ENCODE data around the gene KCNH2. TPM values are rescaled to one million over a fixed set of nuclear protein-coding genes. Genes with fewer than 3 reads are reported as not detected.

Gene KCNH2
- total RNA-seq, 1 donor from 2014 or later, result under 0.01 TPM

DNA sequence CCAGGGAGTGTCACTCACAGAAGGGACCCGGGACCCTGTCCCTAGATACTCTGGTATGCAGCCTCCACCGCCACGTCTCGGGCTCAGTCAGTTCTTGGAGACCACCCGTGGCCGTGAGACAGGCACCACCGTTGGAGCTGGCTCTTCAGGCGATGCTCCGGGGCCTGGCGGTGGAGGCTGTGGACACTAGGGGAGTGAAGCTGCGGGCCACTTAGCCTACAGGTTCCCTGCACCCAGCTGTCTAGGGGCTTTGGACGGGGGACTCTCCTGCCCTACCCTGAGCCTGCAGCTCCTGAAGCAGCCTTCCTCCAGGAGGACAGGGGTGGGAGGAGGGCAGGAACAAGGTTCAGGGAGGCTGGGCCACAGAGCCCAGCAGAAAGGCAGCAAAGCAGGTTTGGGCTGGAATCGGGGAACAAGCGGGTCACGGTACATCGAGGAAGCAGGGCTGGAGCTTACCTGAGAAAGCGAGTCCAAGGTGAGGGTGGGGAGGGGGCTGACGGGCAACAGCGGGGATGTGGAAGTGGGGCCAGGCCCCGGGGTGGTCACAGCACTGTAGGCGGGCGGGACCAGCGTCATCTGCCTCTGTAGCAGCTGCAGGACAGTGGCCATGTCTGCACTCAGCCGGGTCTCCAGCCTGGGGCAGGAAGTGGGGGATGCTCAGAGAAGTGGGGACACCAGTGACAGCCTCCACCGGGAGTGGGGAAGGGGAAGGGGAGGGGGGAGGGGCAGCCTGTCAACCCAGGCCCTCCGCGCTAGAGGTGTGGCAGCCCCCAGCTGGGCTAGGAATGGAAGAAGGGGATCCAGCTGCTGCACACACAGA is 31.5 kb downstream of the KCNH2 start:
- Histone ChIP-seq H3K27me3 (ENCODE audit: control insufficient read depth, insufficient read depth, low read length) (no peaks in the 10 kb centered on the region), H3K36me3 (ENCODE audit: control insufficient read depth, insufficient read depth, low read length) (no peaks in the 10 kb centered on the region), H3K4me3 (ENCODE audit: low read depth, low read length) (no peak overlapping the region)
- TF ChIP-seq, protein P1, sequence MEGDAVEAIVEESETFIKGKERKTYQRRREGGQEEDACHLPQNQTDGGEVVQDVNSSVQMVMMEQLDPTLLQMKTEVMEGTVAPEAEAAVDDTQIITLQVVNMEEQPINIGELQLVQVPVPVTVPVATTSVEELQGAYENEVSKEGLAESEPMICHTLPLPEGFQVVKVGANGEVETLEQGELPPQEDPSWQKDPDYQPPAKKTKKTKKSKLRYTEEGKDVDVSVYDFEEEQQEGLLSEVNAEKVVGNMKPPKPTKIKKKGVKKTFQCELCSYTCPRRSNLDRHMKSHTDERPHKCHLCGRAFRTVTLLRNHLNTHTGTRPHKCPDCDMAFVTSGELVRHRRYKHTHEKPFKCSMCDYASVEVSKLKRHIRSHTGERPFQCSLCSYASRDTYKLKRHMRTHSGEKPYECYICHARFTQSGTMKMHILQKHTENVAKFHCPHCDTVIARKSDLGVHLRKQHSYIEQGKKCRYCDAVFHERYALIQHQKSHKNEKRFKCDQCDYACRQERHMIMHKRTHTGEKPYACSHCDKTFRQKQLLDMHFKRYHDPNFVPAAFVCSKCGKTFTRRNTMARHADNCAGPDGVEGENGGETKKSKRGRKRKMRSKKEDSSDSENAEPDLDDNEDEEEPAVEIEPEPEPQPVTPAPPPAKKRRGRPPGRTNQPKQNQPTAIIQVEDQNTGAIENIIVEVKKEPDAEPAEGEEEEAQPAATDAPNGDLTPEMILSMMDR (IDR thresholded peaks at IDR 0.05; ENCODE audit: insufficient read depth, low read length, severe bottlenecking), result no peak
- no peak for DNase-seq (ENCODE audit: low read depth)
- no peak for FAIRE-seq

- no peaks in the 10 kb centered on the region for H3K27me3 ChIP-seq (ENCODE audit: control insufficient read depth, insufficient read depth, low read length)
- peak; percentile 60 for DNase-seq (ENCODE audit: low read depth)
- H3K36me3 ChIP-seq (ENCODE audit: control insufficient read depth, insufficient read depth, low read length), result no peaks in the 10 kb centered on the region
- no peak overlapping the region for H3K4me3 ChIP-seq (ENCODE audit: low read depth, low read length)
- no peak for FAIRE-seq
- TF ChIP-seq, protein P1 (IDR thresholded peaks at IDR 0.05; ENCODE audit: insufficient read depth, low read length, severe bottlenecking), result no peak
Observed at GRCh38 chr7:150945853-150946420, 32.2 kb downstream of the KCNH2 start.

DNA sequence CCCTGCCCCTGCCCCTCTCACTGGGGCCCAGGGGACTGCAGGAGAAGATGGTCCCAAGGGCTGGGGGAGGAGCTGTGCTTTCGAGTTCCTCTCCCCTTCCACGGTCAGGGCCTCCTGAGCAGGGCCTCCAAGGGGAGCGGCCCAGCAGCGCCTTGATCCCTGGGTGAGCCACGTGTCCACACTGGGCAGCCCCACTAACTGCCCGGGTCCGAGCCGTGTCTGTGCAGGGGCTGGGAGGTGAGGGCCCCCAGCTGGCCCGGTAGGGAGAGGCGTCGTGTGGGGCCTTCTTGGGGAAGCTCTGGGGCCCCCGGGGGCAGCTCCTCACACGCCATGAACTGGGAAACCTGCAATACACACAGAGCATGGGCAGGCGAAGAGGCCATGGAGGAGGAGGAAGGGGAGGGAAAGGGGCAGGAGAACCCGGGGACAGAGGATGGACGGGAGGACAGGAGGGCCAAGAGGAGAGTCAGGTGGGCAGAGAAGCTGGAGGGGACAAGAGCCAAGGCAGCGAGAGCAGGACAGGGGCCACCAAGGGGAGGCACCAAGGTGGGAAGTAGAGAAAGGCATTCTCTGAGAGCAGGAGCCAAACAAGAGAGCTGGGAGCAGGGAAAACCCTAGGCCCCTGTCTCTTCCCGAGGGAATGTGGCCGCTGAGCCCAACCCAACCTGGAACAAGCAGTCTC is 32.8 kb downstream of the KCNH2 start:
- H3K4me3 ChIP-seq (ENCODE audit: low read depth, low read length), result no peak overlapping the region
- DNase-seq (ENCODE audit: low read depth) (no peak), FAIRE-seq (no peak)
- H3K27me3 ChIP-seq (ENCODE audit: control insufficient read depth, insufficient read depth, low read length), result no peaks in the 10 kb centered on the region
- H3K36me3 ChIP-seq (ENCODE audit: control insufficient read depth, insufficient read depth, low read length), result no peaks in the 10 kb centered on the region
- TF ChIP-seq, protein P1 (IDR thresholded peaks at IDR 0.05; ENCODE audit: insufficient read depth, low read length, severe bottlenecking), result no peak

DNA sequence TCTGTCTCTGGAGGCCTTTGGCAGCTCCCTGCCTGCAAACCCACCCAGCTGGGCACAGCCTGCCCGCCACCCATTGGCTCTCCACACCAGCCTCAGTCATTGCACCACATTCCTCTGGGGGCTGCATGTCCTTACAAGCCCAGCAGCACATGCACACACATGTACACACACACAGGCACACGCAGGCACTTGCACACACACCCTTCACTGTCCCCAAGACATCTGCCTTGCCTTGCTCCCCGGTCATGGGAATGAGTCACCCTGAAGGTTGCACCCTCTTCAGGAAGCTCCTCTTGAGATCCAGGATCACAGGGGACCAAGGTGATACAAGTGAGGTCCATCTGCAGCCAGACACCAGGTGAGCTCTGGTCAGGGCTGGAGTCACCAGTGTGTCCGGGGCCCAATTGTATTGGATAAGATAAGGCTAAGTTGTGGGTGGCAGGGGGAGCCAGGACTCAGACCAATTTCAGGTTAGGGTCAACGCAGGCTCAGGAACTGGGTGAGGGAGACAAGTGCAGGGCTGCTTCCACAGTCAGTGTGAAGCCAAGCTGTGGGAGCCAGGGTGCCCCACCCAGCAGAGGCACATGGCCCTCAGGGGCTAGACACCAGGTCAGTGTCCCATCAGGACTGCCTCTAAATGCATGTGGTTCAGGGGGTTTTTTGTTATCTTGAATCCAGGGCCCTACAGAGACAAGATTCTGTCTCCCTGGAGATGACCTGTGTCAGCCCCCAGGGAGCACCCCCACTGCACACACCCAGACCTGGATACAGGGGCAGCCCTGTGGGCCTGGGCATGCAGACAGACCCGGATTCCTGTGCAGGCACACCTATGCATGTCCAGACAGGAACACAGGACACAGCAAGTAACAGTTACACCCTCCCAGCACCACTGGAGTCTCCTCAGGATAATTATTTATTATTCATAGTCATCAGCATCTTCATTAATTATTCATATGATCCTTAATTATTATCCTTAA is 33.8 kb downstream of the KCNH2 start:
- H3K27me3 ChIP-seq (ENCODE audit: control insufficient read depth, insufficient read depth, low read length), result no peaks in the 10 kb centered on the region
- TF ChIP-seq, protein P1 (IDR thresholded peaks at IDR 0.05; ENCODE audit: insufficient read depth, low read length, severe bottlenecking), result no peak

DNA sequence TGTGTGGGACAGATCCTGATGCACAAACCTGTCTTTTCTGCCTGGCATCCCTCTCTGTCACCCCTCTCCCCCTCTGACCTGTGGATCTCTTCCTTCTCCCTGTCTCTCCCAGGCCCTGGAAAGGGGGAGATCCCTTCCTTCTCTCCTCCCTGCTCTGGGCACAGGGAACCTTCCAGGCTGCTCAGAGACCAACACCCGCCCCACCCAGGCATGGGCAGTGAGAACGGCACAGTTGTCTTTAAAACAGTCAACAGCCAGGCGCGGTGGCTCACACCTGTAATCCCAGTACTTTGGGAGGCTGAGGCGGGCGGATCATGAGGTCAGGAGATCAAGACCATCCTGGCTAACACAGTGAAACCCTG is 34.7 kb downstream of the KCNH2 start:
- Histone ChIP-seq H3K4me3 (ENCODE audit: low read depth, low read length) (no peak overlapping the region), H3K36me3 (ENCODE audit: control insufficient read depth, insufficient read depth, low read length) (no peaks in the 10 kb centered on the region), H3K27me3 (ENCODE audit: control insufficient read depth, insufficient read depth, low read length) (no peaks in the 10 kb centered on the region)
- FAIRE-seq (no peak), DNase-seq (ENCODE audit: low read depth) (no peak)
- TF ChIP-seq, protein P1 (IDR thresholded peaks at IDR 0.05; ENCODE audit: insufficient read depth, low read length, severe bottlenecking), result no peak

More for the DNA sequence above, 33.8 kb downstream of the KCNH2 start:
- DNase-seq (ENCODE audit: low read depth) (peak; percentile 88), FAIRE-seq (peak; percentile 94)
- Histone ChIP-seq H3K4me3 (ENCODE audit: low read depth, low read length) (no peak overlapping the region), H3K36me3 (ENCODE audit: control insufficient read depth, insufficient read depth, low read length) (no peaks in the 10 kb centered on the region)
